Keratinocyte (primary cell): Measurements from ENCODE around the gene RNLS. TPM values are rescaled to one million over a fixed set of nuclear protein-coding genes. Genes with fewer than 3 reads are reported as not detected.

Source experiments
- DNase-seq: peaks from one replicate; pipeline ENCODE4 v3.0.0-alpha.2; 2011; ENCODE audit warnings: low read depth, missing footprints, low spot score
- FAIRE-seq: peaks from 2 replicates; lab custom pipeline; 2011; peaks lifted over from hg19 to GRCh38; lab: Jason Lieb, UNC
- H2AFZ ChIP-seq: 2 replicates; pipeline ENCODE4 v1.6.0; 2012; ENCODE audit warnings: low read length, control low read depth, inconsistent platforms; ENCODE audit not compliant: control insufficient read depth
- H3K27ac ChIP-seq: 2 replicates; pipeline ENCODE4 v1.5.1; 2011; ENCODE audit warnings: low read length; ENCODE audit not compliant: control insufficient read depth, insufficient read depth
- H3K27me3 ChIP-seq: 3 replicates; pipeline ENCODE4 v1.6.0; 2011; ENCODE audit warnings: low read length; ENCODE audit not compliant: control insufficient read depth, insufficient read depth; ENCODE audit errors: extremely low read depth
- H3K36me3 ChIP-seq, 2 experiments: 2 replicates in 1 of 2; 3 replicates in 1 of 2; pipeline ENCODE4 v1.5.1; 2011; ENCODE audit warnings: low read length in 2 of 2, mild to moderate bottlenecking in 1 of 2; ENCODE audit not compliant: control insufficient read depth in 2 of 2, insufficient read depth in 2 of 2; ENCODE audit errors: extremely low read depth in 1 of 2
- H3K4me1 ChIP-seq: 3 replicates; pipeline ENCODE4 v1.5.1; 2011; ENCODE audit warnings: low read length; ENCODE audit not compliant: control insufficient read depth, insufficient read depth; ENCODE audit errors: extremely low read depth
- H3K4me2 ChIP-seq: 3 replicates; pipeline ENCODE4 v1.6.0; 2011; ENCODE audit warnings: low read depth, low read length; ENCODE audit not compliant: control insufficient read depth, insufficient read depth; ENCODE audit errors: extremely low read depth
- H3K4me3 ChIP-seq, 3 experiments: fragments of 200-600 bp in 1 of 3; sonication (generic) in 1 of 3; 2 replicates in 2 of 3; 3 replicates in 1 of 3; pipeline ENCODE4 v1.5.1; 2011 to 2016; ENCODE audit warnings: low read length in 3 of 3, mild to moderate bottlenecking in 3 of 3, control low read depth in 2 of 3, inconsistent platforms in 1 of 3, low read depth in 1 of 3, mixed read lengths in 1 of 3, mixed run types in 1 of 3, moderate library complexity in 1 of 3; ENCODE audit not compliant: control insufficient read depth in 2 of 3, insufficient read depth in 2 of 3; ENCODE audit errors: extremely low read depth in 1 of 3
- H3K79me2 ChIP-seq: 2 replicates; pipeline ENCODE4 v1.6.0; 2012; ENCODE audit warnings: low read length; ENCODE audit not compliant: control insufficient read depth, insufficient read depth
- H3K9ac ChIP-seq: 3 replicates; pipeline ENCODE4 v1.6.0; 2011; ENCODE audit warnings: low read length; ENCODE audit not compliant: control insufficient read depth, insufficient read depth; ENCODE audit errors: extremely low read depth
- H3K9me1 ChIP-seq: 3 replicates; pipeline ENCODE4 v1.6.0; 2011; ENCODE audit warnings: low read length; ENCODE audit not compliant: control insufficient read depth, insufficient read depth; ENCODE audit errors: extremely low read depth
- H3K9me3 ChIP-seq: 2 replicates; pipeline ENCODE4 v1.5.1; 2012; ENCODE audit warnings: low read depth, low read length; ENCODE audit not compliant: control insufficient read depth
- H4K20me1 ChIP-seq: 3 replicates; pipeline ENCODE4 v1.6.0; 2011; ENCODE audit warnings: low read length; ENCODE audit not compliant: control insufficient read depth, insufficient read depth; ENCODE audit errors: extremely low read depth
- EZH2 ChIP-seq: IDR thresholded peaks from one replicate; pipeline ENCODE4 v1.6.1; 2012; ENCODE audit warnings: inconsistent platforms, mild to moderate bottlenecking, low read length, moderate library complexity
- dilution Hi-C: fragments of 300-500 bp; cut with MboI; formaldehyde crosslinking; loops from one replicate; pipeline ENCODE4 v1.7.0; 2020; ENCODE audit warnings: low sequenced_read_pairs; ENCODE audit not compliant: extremely low pct_ligation_motif_present
- polyA plus RNA-seq, 5 experiments: library from polyadenylated mRNA; depleted of rRNA in 3 of 5; stranded (reverse) in 3 of 5; stranded (forward) in 1 of 5; unstranded in 1 of 5; fragments of >200 nt; gene quantifications; 1 replicate in 1 of 5; 2 replicates in 3 of 5; 3 replicates in 1 of 5; pipeline versions ENCODE4 v1.2.1 to v1.2.3, GENCODE V29; 2011 to 2012; ENCODE audit warnings: missing spikeins in 2 of 5, low read depth in 1 of 5, low replicate concordance in 1 of 5
- TF ChIP-seq, protein P1 (sequence below), 3 experiments: IDR thresholded peaks in 1 of 3; conservative IDR thresholded peaks in 1 of 3; optimal IDR thresholded peaks in 1 of 3; 2 replicates in 2 of 3; 3 replicates in 1 of 3; pipeline versions ENCODE3 to v1.5.1; 2011; ENCODE audit warnings: low read length in 3 of 3, mild to moderate bottlenecking in 3 of 3, moderate library complexity in 2 of 3, control low read depth in 1 of 3, inconsistent platforms in 1 of 3; ENCODE audit not compliant: insufficient read depth in 2 of 3; ENCODE audit errors: extremely low read depth in 1 of 3

RNLS gene
- polyA plus RNA-seq, 1 donor (not counting 4 experiments of a cell fraction or from before 2014, with no cell fraction given) = 6.8 TPM

DNA sequence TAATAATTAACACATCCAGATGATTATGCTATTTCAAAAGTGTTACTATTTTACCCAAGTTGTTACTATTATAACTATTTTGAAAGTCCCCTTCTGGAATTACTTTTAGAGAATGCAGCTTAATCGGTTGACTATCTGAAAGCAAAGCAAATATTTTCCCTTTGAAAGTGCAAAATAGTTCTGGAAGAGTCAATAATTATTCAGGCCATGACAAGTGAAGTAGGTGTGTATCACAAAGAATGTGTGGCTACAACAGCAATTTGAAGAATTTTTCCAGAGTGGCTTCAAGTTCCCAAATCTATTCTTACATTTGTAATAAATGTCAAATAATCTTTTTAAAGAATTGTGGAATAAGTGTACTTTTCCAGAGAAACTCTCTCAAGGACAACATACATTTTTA is 42.8 kb downstream of the RNLS start:
- FAIRE-seq (no peak), DNase-seq (no peak)
- Histone ChIP-seq H3K79me2 (no peaks in the 10 kb centered on the region), H3K27me3 (no peaks in the 10 kb centered on the region), H3K9me1 (no peaks in the 10 kb centered on the region), H3K9ac (no peak overlapping the region), H3K9me3 (no peaks in the 10 kb centered on the region), H3K4me2 (no peak overlapping the region), H3K4me3 (no peak overlapping the region), H3K4me1 (peaks cover 11% of the 10 kb centered on the region), H2AFZ (no peak overlapping the region), H3K36me3 (no peaks in the 10 kb centered on the region), H4K20me1 (no peaks in the 10 kb centered on the region), H3K27ac (no peak overlapping the region)
- dilution Hi-C loops = no loop called here
- TF ChIP-seq, protein P1, sequence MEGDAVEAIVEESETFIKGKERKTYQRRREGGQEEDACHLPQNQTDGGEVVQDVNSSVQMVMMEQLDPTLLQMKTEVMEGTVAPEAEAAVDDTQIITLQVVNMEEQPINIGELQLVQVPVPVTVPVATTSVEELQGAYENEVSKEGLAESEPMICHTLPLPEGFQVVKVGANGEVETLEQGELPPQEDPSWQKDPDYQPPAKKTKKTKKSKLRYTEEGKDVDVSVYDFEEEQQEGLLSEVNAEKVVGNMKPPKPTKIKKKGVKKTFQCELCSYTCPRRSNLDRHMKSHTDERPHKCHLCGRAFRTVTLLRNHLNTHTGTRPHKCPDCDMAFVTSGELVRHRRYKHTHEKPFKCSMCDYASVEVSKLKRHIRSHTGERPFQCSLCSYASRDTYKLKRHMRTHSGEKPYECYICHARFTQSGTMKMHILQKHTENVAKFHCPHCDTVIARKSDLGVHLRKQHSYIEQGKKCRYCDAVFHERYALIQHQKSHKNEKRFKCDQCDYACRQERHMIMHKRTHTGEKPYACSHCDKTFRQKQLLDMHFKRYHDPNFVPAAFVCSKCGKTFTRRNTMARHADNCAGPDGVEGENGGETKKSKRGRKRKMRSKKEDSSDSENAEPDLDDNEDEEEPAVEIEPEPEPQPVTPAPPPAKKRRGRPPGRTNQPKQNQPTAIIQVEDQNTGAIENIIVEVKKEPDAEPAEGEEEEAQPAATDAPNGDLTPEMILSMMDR (optimal IDR thresholded peaks at IDR 0.05 in 1 of 3, IDR thresholded peaks at IDR 0.05 in 1 of 3, conservative IDR thresholded peaks at IDR 0.05 in 1 of 3; ENCODE audit: extremely low read depth in 1 of 3, insufficient read depth in 2 of 3, low read length in 3 of 3) = no peak
- TF ChIP-seq EZH2 = no peak

DNA sequence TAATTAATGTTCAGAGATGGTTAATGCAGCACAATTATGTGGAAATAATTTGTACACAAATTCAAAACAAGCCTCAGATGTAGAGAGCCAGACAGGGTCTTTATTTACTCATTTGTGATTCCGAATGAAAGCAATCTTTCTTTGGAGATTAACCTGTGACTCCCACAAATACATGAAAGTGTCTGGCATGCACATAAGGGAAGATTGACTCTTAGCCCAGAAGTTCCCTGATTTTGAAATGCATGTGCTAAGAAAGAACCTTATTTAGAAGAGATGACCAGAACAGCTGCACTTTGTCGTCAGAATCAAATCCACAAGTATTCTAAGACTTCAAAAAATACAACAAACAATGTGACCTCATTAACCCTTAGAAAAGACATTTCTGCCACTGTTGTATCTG is 45.1 kb downstream of the RNLS start:
- Histone ChIP-seq H3K9ac (no peak overlapping the region), H3K27me3 (no peaks in the 10 kb centered on the region), H3K27ac (no peak overlapping the region), H3K79me2 (no peaks in the 10 kb centered on the region), H3K4me1 (peaks cover 11% of the 10 kb centered on the region), H2AFZ (no peak overlapping the region), H3K36me3 (no peaks in the 10 kb centered on the region), H3K4me3 (no peak overlapping the region), H3K9me3 (no peaks in the 10 kb centered on the region), H4K20me1 (no peaks in the 10 kb centered on the region), H3K9me1 (no peaks in the 10 kb centered on the region), H3K4me2 (no peak overlapping the region)
- FAIRE-seq (no peak), DNase-seq (no peak)
- dilution Hi-C loops = no loop called here
- TF ChIP-seq, protein P1 (optimal IDR thresholded peaks at IDR 0.05 in 1 of 3, IDR thresholded peaks at IDR 0.05 in 1 of 3, conservative IDR thresholded peaks at IDR 0.05 in 1 of 3; ENCODE audit: extremely low read depth in 1 of 3, insufficient read depth in 2 of 3, low read length in 3 of 3) = no peak
- TF ChIP-seq EZH2 = no peak
